ENCODE measurements around the gene ARAP3.

ARAP3 gene

DNA sequence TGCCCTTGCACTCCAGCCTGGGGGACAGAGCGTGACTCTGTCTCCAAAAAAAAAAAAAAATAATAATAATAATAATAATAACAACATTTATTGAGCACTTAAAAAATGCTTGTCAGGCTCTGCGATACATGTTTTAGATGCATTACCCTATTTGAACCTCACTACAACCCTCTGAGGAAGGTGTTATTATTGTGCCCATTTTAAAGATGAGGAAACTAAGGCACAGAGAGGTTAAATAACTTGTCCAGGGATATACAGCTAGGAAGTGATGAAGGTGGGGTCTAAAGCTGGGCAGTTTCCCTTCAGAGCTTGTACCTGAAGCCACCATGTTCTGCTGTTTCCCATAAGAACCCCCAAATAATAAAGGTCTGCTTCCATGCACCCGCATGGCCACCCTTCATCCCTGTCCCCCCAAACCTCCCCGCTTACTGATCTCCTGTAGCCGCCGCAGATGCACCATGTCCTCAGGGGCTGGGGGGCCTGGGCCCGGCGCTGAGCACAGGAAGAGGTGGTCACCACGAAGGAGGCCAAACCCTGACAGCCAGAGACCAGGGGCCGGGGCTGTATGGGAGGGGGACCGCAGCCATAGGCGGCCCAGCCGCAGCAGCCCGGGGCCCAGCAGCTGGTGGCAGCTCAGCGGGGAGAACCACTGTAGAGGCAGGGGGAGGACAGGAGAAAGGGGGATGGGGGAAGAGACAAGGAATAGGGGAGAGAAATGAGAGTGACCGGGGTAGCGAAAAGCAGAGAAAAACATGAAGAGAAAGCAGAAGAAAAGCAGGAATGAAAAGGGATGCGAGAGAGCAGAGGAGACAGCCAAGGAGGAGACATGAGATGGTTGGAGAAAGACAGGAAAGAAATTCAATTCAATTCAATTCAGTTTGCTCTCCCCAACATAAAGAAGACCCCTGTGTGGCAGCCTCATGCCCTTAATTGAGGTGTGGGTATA lies 15.8 kb downstream of the ARAP3 start:
- FAIRE-seq: no peak

- FAIRE-seq: no peak
These were observed 17.1 kb downstream of the ARAP3 start for GRCh38 chr5:141664733-141665461.

DNA sequence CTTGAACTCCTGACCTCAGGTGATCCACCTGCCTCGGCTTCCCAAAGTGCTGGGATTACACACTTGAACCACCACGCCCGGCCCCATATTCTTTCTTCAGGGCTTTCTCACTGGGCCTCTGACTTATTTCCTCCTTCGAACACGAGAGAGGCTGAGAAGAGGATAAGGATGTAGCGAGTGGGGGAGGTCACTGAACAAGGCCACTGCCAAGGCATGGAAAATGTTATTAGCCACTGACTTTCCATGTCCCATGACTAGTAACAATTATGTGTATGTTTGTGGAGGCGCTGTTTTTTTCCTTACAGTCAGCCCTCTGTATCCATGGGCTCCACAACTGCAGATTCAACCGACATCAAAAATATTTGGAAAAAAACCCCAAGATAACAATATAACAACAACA lies 18.5 kb downstream of the ARAP3 start:
- FAIRE-seq: no peak

- FAIRE-seq: no peak
These were observed 20.0 kb downstream of the ARAP3 start for GRCh38 chr5:141662028-141662427.

- FAIRE-seq: no peak
These were observed 24.0 kb downstream of the ARAP3 start for GRCh38 chr5:141657937-141658545.

DNA sequence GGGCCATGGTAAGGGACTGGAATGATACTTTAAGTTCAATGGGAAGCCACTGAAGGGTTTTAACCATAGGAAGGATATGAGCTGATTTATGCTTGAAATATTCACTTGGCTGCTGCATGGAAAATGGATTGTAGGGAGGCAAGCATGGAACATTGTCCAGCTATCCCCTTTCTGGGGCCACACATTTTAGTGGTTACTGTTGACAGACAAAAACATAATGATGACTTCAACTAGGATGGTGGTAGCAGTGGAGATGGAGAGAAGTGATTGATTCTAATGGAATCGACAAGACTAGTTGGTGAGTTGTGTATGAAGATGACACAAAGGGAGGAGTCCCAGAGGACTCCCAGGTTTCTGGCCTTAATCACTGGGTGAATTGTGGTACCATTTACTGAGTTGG lies 24.6 kb downstream of the ARAP3 start:
- no peak for FAIRE-seq

GRCh38 chr5:141656396-141656795 lies 25.6 kb downstream of the ARAP3 start:
- FAIRE-seq: no peak

- no peak for FAIRE-seq
These were observed 27.0 kb downstream of the ARAP3 start for GRCh38 chr5:141655020-141655419.

- no peak for FAIRE-seq
These were observed 27.7 kb downstream of the ARAP3 start for GRCh38 chr5:141654298-141654697.

- FAIRE-seq: no peak
These were observed 30.3 kb downstream of the ARAP3 start for GRCh38 chr5:141651728-141652105.

- no peak for FAIRE-seq
These were observed 30.9 kb downstream of the ARAP3 start, which contains the start of gene FCHSD1 for GRCh38 chr5:141650851-141651727. Gene FCHSD1 (minus strand): TSS chr5:141651418. CDS start chr5:141651368, 50 bp downstream.

DNA sequence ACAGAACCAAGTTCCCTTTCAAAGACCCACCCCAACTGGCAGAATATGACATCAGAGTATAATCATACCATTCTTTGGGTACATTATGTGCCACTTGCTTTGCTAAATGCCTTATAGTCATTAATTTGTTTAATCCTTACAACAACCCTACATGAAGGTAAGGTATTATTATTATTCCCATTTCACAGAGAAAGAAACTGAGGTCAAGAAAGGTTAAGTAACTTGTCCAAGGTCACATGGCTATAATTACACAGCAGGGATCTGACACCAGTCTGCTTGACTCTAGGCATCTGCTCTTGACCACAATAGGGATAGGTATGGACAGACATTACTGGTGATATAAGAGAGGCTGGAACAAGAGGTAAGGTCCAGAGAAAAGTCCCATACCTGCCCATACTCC lies 32.1 kb downstream of the ARAP3 start:
- no peak for FAIRE-seq

DNA sequence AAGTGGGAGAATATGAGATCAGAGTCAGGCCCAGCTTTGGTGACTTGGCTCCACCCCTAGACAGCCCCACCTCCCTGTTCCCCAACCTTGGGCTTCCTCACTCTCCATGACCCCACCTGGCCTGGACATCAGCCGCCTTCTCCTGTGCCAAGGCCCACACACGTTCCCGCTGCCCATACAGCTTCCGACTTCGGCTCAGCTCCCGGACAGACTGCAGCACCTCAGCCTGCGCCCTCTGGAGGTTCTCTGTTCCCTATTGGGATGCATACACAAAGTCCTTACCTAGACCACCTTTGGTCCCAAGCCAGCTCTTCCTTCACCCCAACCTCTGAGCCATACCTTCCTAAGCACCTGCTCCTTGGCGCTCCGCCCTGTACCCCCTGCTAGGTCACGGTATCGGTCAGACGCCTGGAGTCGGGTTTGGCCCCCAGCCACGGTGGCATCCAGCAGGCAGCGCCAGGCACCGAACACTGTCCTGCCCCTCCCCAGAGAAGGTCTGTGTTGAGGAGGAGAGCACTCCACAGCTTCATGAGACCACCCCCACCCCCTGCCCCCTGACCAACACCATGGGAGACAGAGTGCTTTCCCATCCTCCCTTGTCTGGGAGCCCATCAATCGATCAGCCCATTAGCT lies 32.9 kb downstream of the ARAP3 start:
- FAIRE-seq: no peak

GRCh38 chr5:141647851-141648250 lies 34.2 kb downstream of the ARAP3 start:
- FAIRE-seq: no peak

- FAIRE-seq: no peak
These were observed 34.8 kb downstream of the ARAP3 start for GRCh38 chr5:141647242-141647641.

DNA sequence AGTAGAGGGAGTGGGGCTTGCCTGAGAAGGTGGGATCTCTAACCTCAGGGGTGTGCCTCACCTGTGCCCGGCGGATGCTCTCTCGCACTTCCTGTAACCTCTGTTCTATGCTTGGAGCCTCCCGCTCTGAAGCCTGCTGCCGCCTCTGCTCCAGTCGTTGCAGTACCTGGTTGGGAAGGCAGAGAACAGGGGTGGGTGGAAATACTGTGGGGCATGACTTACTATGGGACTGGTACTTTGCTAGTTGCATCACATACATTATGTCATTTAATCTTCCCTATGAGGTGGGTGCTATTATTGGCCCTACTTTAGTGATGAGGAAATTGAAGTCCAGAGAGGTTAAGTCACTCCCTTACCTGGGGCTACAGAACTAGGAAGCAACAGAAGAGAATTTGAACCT lies 36.0 kb downstream of the ARAP3 start:
- FAIRE-seq: no peak

- FAIRE-seq: no peak
These were observed 40.3 kb downstream of the ARAP3 start for GRCh38 chr5:141641634-141642267.

GRCh38 chr5:141640698-141641097 lies 41.3 kb downstream of the ARAP3 start:
- no peak for FAIRE-seq

- no peak for FAIRE-seq
These were observed 42.0 kb downstream of the ARAP3 start for GRCh38 chr5:141640051-141640415.

DNA sequence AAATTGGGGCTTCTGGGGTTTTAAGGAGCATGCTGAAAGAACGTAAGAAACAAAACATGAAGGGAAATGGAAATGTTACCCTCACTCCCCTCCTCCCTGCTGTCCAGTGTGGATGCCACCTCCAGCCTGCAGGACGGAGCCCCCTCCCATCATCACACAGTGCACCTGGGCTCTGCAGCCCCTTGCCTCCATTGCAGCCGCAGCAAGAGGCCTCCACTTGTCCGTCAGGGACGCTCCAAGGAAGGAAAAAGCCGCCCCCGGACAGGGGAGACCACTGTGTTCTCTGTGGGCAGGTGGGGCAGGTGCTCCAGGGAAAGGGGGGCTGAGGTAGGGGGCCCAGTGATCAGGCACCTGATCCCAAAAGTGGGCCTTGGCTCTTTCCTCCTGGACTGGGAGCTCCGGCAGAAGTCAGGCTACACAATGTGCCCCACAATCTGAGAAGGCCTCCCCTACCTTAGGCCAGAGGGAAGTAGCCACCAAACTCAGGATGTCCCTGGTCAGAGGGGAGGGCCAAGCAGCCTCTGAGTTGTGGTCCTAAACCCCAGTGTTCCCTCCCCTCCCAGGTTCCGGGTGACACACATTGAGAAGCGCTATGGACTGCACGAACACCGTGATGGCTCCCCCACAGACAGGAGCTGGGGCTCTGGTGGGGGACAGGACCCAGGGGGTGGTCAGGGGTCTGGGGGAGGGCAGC lies 42.5 kb downstream of the ARAP3 start:
- no peak for FAIRE-seq

DNA sequence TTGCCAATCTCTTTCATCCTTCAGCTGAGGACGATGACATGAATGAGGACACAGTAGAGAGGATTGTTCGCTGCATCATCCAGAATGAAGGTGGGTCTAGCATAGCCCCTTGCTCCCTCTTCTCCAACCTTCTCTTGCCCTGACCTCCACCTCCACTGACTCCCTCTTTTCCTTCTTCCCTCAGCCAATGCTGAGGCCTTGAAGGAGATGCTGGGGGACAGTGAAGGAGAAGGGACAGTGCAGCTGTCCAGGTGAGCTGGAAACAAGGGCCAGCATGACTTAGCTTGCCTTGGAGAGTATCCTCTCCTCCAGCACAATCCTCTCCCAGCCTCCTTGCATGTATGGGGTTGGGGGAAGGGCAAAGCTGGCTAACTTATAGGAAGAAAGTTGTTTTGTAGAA lies 43.3 kb downstream of the ARAP3 start:
- no peak for FAIRE-seq

All from endometrium (tissue), 2 donors.